ENCODE results near the gene ENTPD8.

The ENTPD8 gene

GRCh38 chr9:137445930-137446431 is 4.8 kb upstream of the ENTPD8 start:
- no peak for DNase-seq

- DNase-seq = peak; percentile 60 to 72
Observed at GRCh38 chr9:137445275-137445807, 4.2 kb upstream of the ENTPD8 start.

GRCh38 chr9:137444106-137444790 is 3.1 kb upstream of the ENTPD8 start:
- no peak for DNase-seq

- DNase-seq = no peak
Observed at GRCh38 chr9:137441935-137442321, 771 bp upstream of the ENTPD8 start.

GRCh38 chr9:137439158-137439714 is 1.9 kb downstream of the ENTPD8 start:
- no peak for DNase-seq

- DNase-seq = no peak
Observed at GRCh38 chr9:137438591-137439157, 2.5 kb downstream of the ENTPD8 start.

GRCh38 chr9:137437691-137438590 is 3.2 kb downstream of the ENTPD8 start:
- DNase-seq = no peak

GRCh38 chr9:137436761-137437600 is 4.2 kb downstream of the ENTPD8 start:
- no peak for DNase-seq

- DNase-seq = peak in 1 of 2 experiments; percentile 24
Observed at GRCh38 chr9:137435980-137436760, 5.0 kb downstream of the ENTPD8 start.

GRCh38 chr9:137435381-137435891 is 5.7 kb downstream of the ENTPD8 start:
- DNase-seq = no peak

- no peak for DNase-seq
Observed at GRCh38 chr9:137434498-137435380, 6.4 kb downstream of the ENTPD8 start.

- DNase-seq = no peak
Observed at GRCh38 chr9:137433916-137434431, 7.2 kb downstream of the ENTPD8 start.

- DNase-seq = no peak
Observed at GRCh38 chr9:137433349-137433915, 7.7 kb downstream of the ENTPD8 start.

GRCh38 chr9:137432687-137433348 is 8.3 kb downstream of the ENTPD8 start:
- no peak for DNase-seq

- DNase-seq = no peak
Observed at GRCh38 chr9:137431416-137431931, 9.7 kb downstream of the ENTPD8 start.

GRCh38 chr9:137430723-137431415 is 10.3 kb downstream of the ENTPD8 start:
- DNase-seq = no peak

GRCh38 chr9:137429974-137430722 is 11.0 kb downstream of the ENTPD8 start:
- DNase-seq = peak in 1 of 2 experiments; percentile 32

Measured in SHP77 (cell line).